ENCODE data around the gene LMAN2.

LMAN2 gene

DNA sequence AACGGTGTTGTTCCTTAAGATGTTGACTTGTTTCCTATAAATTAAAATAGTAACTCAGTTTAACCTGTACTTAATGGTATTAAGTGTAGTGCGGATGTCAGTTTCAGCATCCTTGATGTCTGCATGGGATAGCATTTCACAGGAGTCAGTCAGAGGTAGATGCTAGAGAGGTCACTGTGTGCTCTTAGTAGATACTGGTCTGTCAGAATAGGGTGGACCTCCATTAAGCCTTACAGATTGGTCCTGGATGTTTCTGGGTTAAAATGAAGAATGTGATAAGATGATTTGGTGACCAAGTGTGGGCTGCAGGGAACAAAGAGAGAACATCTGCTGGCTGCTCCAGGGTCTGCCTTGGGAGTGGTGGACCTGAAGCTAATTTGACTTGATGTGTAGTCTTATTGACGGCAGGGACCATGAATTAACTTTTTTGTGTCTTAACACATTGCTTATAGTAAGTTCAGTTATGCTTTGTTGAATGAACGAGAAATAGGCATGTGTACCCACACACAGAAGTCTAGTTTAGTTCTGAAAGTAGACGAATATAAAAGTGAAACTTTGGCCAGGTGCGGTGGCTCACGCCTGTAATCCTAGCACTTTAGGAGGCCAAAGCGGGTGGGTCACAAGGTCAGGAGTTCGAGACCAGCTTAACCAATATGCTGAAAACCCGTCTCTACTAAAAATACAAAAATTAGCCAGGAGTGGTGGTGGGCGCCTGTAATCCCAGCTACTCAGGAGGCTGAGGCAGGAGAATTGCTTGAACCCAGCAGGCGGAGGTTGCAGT lies 60.5 kb downstream of the LMAN2 start:
- no peaks in the 10 kb centered on the region for H3K27me3 ChIP-seq (ENCODE audit: control insufficient read depth, insufficient read depth, low read length)
- no peaks in the 10 kb centered on the region for H3K9me3 ChIP-seq (ENCODE audit: control insufficient read depth, low read length)
- H3K36me3 ChIP-seq (ENCODE audit: control insufficient read depth, insufficient read depth, low read length): no peaks in the 10 kb centered on the region
- peaks cover 2% of the 10 kb centered on the region for H3K79me2 ChIP-seq
- no peak overlapping the region for H3K4me2 ChIP-seq (ENCODE audit: low read length)
- no peak overlapping the region for H2AFZ ChIP-seq
- TF ChIP-seq, protein P1, sequence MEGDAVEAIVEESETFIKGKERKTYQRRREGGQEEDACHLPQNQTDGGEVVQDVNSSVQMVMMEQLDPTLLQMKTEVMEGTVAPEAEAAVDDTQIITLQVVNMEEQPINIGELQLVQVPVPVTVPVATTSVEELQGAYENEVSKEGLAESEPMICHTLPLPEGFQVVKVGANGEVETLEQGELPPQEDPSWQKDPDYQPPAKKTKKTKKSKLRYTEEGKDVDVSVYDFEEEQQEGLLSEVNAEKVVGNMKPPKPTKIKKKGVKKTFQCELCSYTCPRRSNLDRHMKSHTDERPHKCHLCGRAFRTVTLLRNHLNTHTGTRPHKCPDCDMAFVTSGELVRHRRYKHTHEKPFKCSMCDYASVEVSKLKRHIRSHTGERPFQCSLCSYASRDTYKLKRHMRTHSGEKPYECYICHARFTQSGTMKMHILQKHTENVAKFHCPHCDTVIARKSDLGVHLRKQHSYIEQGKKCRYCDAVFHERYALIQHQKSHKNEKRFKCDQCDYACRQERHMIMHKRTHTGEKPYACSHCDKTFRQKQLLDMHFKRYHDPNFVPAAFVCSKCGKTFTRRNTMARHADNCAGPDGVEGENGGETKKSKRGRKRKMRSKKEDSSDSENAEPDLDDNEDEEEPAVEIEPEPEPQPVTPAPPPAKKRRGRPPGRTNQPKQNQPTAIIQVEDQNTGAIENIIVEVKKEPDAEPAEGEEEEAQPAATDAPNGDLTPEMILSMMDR (IDR thresholded peaks at IDR 0.05): no peak
- no peak overlapping the region for H3K27ac ChIP-seq
- H3K4me3 ChIP-seq (ENCODE audit: low read depth, low read length): no peak overlapping the region
- no peak overlapping the region for H3K9ac ChIP-seq
- no peaks in the 10 kb centered on the region for H3K4me1 ChIP-seq

DNA sequence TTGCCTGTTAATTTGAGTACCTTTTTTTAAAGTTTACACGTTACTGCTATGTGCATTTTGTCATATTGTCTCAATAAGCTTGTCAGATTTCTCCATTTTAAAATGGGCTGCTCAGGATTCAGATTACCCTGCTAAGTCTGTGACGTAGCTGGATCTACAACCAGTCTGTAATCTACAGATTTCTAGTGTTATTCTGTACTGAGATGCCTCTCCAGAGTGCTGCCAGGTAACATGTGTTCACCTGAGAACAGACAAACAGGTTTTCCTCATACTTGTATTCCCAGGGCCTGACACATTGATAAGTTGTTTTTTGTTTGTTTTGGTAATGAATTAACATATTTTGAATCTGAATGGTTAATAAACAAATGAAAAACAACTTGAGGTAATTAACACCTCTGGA lies 63.3 kb downstream of the LMAN2 start:
- H3K79me2 ChIP-seq: peaks cover 2% of the 10 kb centered on the region
- TF ChIP-seq, protein P1 (IDR thresholded peaks at IDR 0.05): no peak
- H3K27me3 ChIP-seq (ENCODE audit: control insufficient read depth, insufficient read depth, low read length): no peaks in the 10 kb centered on the region
- H3K9me3 ChIP-seq (ENCODE audit: control insufficient read depth, low read length): no peaks in the 10 kb centered on the region
- no peaks in the 10 kb centered on the region for H3K36me3 ChIP-seq (ENCODE audit: control insufficient read depth, insufficient read depth, low read length)
- no peaks in the 10 kb centered on the region for H3K4me1 ChIP-seq
- H3K9ac ChIP-seq: no peak overlapping the region
- no peak overlapping the region for H2AFZ ChIP-seq
- no peak overlapping the region for H3K4me2 ChIP-seq (ENCODE audit: low read length)
- H3K4me3 ChIP-seq (ENCODE audit: low read depth, low read length): no peak overlapping the region
- no peak overlapping the region for H3K27ac ChIP-seq

All from parathyroid adenoma (tissue), 2 donors.